Measurements from ENCODE around the gene SLC10A1. TPM values are rescaled to one million over a fixed set of nuclear protein-coding genes. Genes with fewer than 3 reads are reported as not detected.

The SLC10A1 gene
- total RNA-seq, 1 donor from 2014 or later, result not detected

- intact Hi-C loops (cut with DNase I), result no loop called here
- no peak for ATAC-seq
Measured at GRCh38 chr14:69811868-69812252, 14.8 kb upstream of the SLC10A1 start.

GRCh38 chr14:69811227-69811867 is 14.3 kb upstream of the SLC10A1 start:
- DNase-seq (ENCODE audit: low spot score) (no peak), ATAC-seq (no peak)
- intact Hi-C loops (cut with DNase I), result no loop called here

More at GRCh38 chr14:69811868-69812252, 14.8 kb upstream of the SLC10A1 start:
- DNase-seq (ENCODE audit: low spot score), result no peak

GRCh38 chr14:69808919-69809808 is 12.1 kb upstream of the SLC10A1 start:
- intact Hi-C loops (cut with DNase I), result no loop called here
- DNase-seq (ENCODE audit: low spot score), result no peak
- ATAC-seq, result no peak

- no peak for DNase-seq (ENCODE audit: low spot score)
- no peak for ATAC-seq
- intact Hi-C loops (cut with DNase I), result no loop called here
Measured at GRCh38 chr14:69807192-69807591, 10.2 kb upstream of the SLC10A1 start.

- intact Hi-C loops (cut with DNase I), result no loop called here
- ATAC-seq (no peak), DNase-seq (ENCODE audit: low spot score) (no peak)
Measured at GRCh38 chr14:69804902-69805301, 7.9 kb upstream of the SLC10A1 start.

GRCh38 chr14:69803753-69804152 is 6.7 kb upstream of the SLC10A1 start:
- ATAC-seq, result no peak
- DNase-seq (ENCODE audit: low spot score), result no peak
- intact Hi-C loops (cut with DNase I), result no loop called here

GRCh38 chr14:69798339-69798735 is 1.3 kb upstream of the SLC10A1 start:
- DNase-seq (ENCODE audit: low spot score) (no peak), ATAC-seq (no peak)
- intact Hi-C loops (cut with DNase I), result no loop called here

- intact Hi-C loops (cut with DNase I), result no loop called here
- DNase-seq (ENCODE audit: low spot score) (no peak), ATAC-seq (no peak)
Measured at GRCh38 chr14:69797573-69798338, 715 bp upstream of the SLC10A1 start.

GRCh38 chr14:69795691-69796090 is 1.4 kb downstream of the SLC10A1 start:
- no peak for DNase-seq (ENCODE audit: low spot score)
- ATAC-seq, result no peak
- intact Hi-C loops (cut with DNase I), result no loop called here

- DNase-seq (ENCODE audit: low spot score) (no peak), ATAC-seq (no peak)
- intact Hi-C loops (cut with DNase I), result no loop called here
Measured at GRCh38 chr14:69794791-69795190, 2.2 kb downstream of the SLC10A1 start.

GRCh38 chr14:69792887-69793421 is 4.1 kb downstream of the SLC10A1 start:
- intact Hi-C loops (cut with DNase I), result no loop called here
- ATAC-seq (no peak), DNase-seq (ENCODE audit: low spot score) (no peak)

GRCh38 chr14:69789118-69789640 is 7.9 kb downstream of the SLC10A1 start:
- intact Hi-C loops (cut with DNase I), result no loop called here
- ATAC-seq, result no peak

GRCh38 chr14:69786603-69787002 is 10.4 kb downstream of the SLC10A1 start:
- no peak for ATAC-seq
- DNase-seq (ENCODE audit: low spot score), result no peak
- intact Hi-C loops (cut with DNase I), result no loop called here

More at GRCh38 chr14:69789118-69789640, 7.9 kb downstream of the SLC10A1 start:
- no peak for DNase-seq (ENCODE audit: low spot score)

GRCh38 chr14:69784942-69785341 is 12.1 kb downstream of the SLC10A1 start:
- no peak for DNase-seq (ENCODE audit: low spot score)
- intact Hi-C loops (cut with DNase I), result no loop called here
- ATAC-seq, result no peak

- no peak for ATAC-seq
- no peak for DNase-seq (ENCODE audit: low spot score)
- intact Hi-C loops (cut with DNase I), result no loop called here
Measured at GRCh38 chr14:69780952-69781351, 16.1 kb downstream of the SLC10A1 start.

- ATAC-seq (no peak), DNase-seq (ENCODE audit: low spot score) (no peak)
- intact Hi-C loops (cut with DNase I), result no loop called here
Measured at GRCh38 chr14:69780092-69780491, 16.9 kb downstream of the SLC10A1 start.

- intact Hi-C loops (cut with DNase I), result no loop called here
- no peak for ATAC-seq
Measured at GRCh38 chr14:69779088-69779487, 18.0 kb downstream of the SLC10A1 start.

GRCh38 chr14:69776875-69777453 is 20.1 kb downstream of the SLC10A1 start:
- no peak for DNase-seq (ENCODE audit: low spot score)
- intact Hi-C loops (cut with DNase I), result no loop called here
- no peak for ATAC-seq

More at GRCh38 chr14:69779088-69779487, 18.0 kb downstream of the SLC10A1 start:
- DNase-seq (ENCODE audit: low spot score), result no peak

GRCh38 chr14:69775012-69775411 is 22.0 kb downstream of the SLC10A1 start:
- no peak for ATAC-seq
- intact Hi-C loops (cut with DNase I), result no loop called here
- DNase-seq (ENCODE audit: low spot score), result no peak
